ENCODE measurements around the gene EIF2AK3.

DNA sequence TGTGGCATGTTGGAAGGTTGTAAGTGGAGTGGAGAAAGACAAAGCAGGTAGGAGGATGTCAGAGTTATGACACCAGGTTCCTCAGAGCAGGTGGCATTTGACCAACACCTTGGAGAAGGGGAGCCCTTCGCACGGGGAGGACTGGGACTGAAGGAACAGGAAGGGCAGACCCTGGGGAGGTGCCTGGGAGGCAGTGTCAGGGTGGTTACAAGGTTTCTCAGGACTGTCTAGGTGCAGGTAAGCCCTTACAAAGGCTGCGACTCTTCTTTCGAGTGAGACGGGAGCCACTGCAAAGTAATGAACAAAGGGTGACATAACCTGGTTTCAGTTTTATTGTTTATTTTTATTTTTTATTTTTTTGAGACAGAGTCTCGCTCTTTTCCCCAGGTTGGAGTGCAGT, 84.6 kb downstream of the EIF2AK3 start:
- TF ChIP-seq CTCF (optimal IDR thresholded peaks at IDR 0.05 in 1 of 3, IDR thresholded peaks at IDR 0.05 in 1 of 3, conservative IDR thresholded peaks at IDR 0.05 in 1 of 3; ENCODE audit: extremely low read depth in 1 of 3, insufficient read depth in 2 of 3, low read length in 3 of 3) (no peak), EZH2 (IDR thresholded peaks at IDR 0.05; ENCODE audit: low read length) (no peak)
